Endothelial cell of umbilical vein (primary cell): ENCODE results near the gene AGAP2. TPM values are rescaled to one million over a fixed set of nuclear protein-coding genes. Genes with fewer than 3 reads are reported as not detected.

Source experiments
- BruUV-seq: library from RNA; stranded (reverse); fragments of 400-500 nt; replicated peaks from 2 replicates; lab custom pipeline; 2021; lab: Mats Ljungman, UMichigan
- CTCF ChIA-PET: fragments of 300-600, 350-600 bp; sonication (Branson Sonifier 250); formaldehyde crosslinking; loops from one replicate; lab custom pipeline; 2021; ENCODE audit warnings: antibody characterized with exemption, inconsistent platforms; lab: Charles Lee
- POLR2A ChIA-PET: fragments of 300-600, 350-600 bp; sonication (Branson Sonifier 250); formaldehyde crosslinking; loops from one replicate; lab custom pipeline; 2021; ENCODE audit warnings: antibody characterized with exemption, inconsistent platforms; lab: Charles Lee
- DNase-seq: peaks from one replicate; pipeline ENCODE4 v3.0.0-alpha.2; 2011; ENCODE audit warnings: low read depth, low spot score
- FAIRE-seq: peaks from 2 replicates; lab custom pipeline; 2011; peaks lifted over from hg19 to GRCh38; lab: Jason Lieb, UNC
- H2AFZ ChIP-seq: 2 replicates; pipeline ENCODE4 v1.6.0; 2012; ENCODE audit warnings: low read depth, low read length, control low read depth, inconsistent platforms
- H3K27ac ChIP-seq: 2 replicates; pipeline ENCODE4 v1.5.1; 2011; ENCODE audit warnings: low read depth, mild to moderate bottlenecking, control low read depth, low read length, moderate library complexity; ENCODE audit not compliant: insufficient read depth
- H3K27me3 ChIP-seq, 2 experiments: 2 replicates each; pipeline versions ENCODE4 v1.6.0 to v1.6.1; 2011; ENCODE audit warnings: low read length in 2 of 2, mixed read lengths in 1 of 2; ENCODE audit not compliant: control insufficient read depth in 2 of 2, insufficient read depth in 2 of 2
- H3K36me3 ChIP-seq, 2 experiments: 2 replicates in 1 of 2; 3 replicates in 1 of 2; pipeline ENCODE4 v1.5.1; 2011; ENCODE audit warnings: low read length in 2 of 2, mild to moderate bottlenecking in 1 of 2, moderate library complexity in 1 of 2; ENCODE audit not compliant: control insufficient read depth in 2 of 2, insufficient read depth in 2 of 2; ENCODE audit errors: extremely low read depth in 1 of 2
- H3K4me1 ChIP-seq: 3 replicates; pipeline ENCODE4 v1.5.1; 2011; ENCODE audit warnings: mild to moderate bottlenecking, low read length; ENCODE audit not compliant: control insufficient read depth, insufficient read depth; ENCODE audit errors: extremely low read depth
- H3K4me2 ChIP-seq: 2 replicates; pipeline ENCODE4 v1.6.1; 2011; ENCODE audit warnings: low read length, control low read depth, mixed read lengths; ENCODE audit not compliant: insufficient read depth
- H3K4me3 ChIP-seq, 3 experiments: fragments of 200-600 bp in 1 of 3; sonication (generic), shearing (Covaris generic) in 1 of 3; replicated peaks in 1 of 3; 2 replicates each; pipeline ENCODE4 v1.5.1; 2011 to 2016; ENCODE audit warnings: control low read depth in 3 of 3, low read length in 3 of 3, mild to moderate bottlenecking in 2 of 3, inconsistent platforms in 1 of 3, low read depth in 1 of 3, moderate library complexity in 1 of 3; ENCODE audit not compliant: insufficient read depth in 1 of 3
- H3K79me2 ChIP-seq: 2 replicates; pipeline ENCODE4 v1.6.0; 2012; ENCODE audit warnings: low read length, inconsistent platforms; ENCODE audit not compliant: control insufficient read depth, insufficient read depth
- H3K9ac ChIP-seq: replicated peaks from 2 replicates; pipeline ENCODE3; 2011; ENCODE audit warnings: low read length, control low read depth; ENCODE audit not compliant: insufficient read depth; ENCODE audit errors: extremely low read depth
- H3K9me1 ChIP-seq: replicated peaks from 3 replicates; pipeline ENCODE4 v1.6.0; 2011; ENCODE audit warnings: mild to moderate bottlenecking, low read length; ENCODE audit not compliant: control insufficient read depth, insufficient read depth; ENCODE audit errors: extremely low read depth
- H3K9me3 ChIP-seq: replicated peaks from 2 replicates; pipeline ENCODE4 v1.5.1; 2012; ENCODE audit warnings: low read length, inconsistent platforms; ENCODE audit not compliant: control insufficient read depth, insufficient read depth
- H4K20me1 ChIP-seq: replicated peaks from 2 replicates; pipeline ENCODE3; 2011; ENCODE audit warnings: mild to moderate bottlenecking, low read length; ENCODE audit not compliant: control insufficient read depth, insufficient read depth; ENCODE audit errors: extremely low read depth
- FOS ChIP-seq: IDR thresholded peaks from 2 replicates; pipeline ENCODE4 v1.6.1; 2011; ENCODE audit warnings: mild to moderate bottlenecking, low read length, moderate library complexity, borderline replicate concordance; ENCODE audit not compliant: insufficient read depth
- POLR2A ChIP-seq: IDR thresholded peaks from 2 replicates; pipeline ENCODE4 v1.6.1; 2012; ENCODE audit warnings: low read depth, mild to moderate bottlenecking, control low read depth, low read length
- POLR2AphosphoS5 ChIP-seq: IDR thresholded peaks from 2 replicates; pipeline ENCODE4 v1.6.1; 2012; ENCODE audit warnings: low read depth, mild to moderate bottlenecking, control low read depth, low read length, moderate library complexity; ENCODE audit not compliant: insufficient read depth
- dilution Hi-C: fragments of 300-500 bp; cut with MboI; formaldehyde crosslinking; loops from one replicate; pipeline ENCODE4 v1.15.0; 2019; ENCODE audit warnings: low sequenced_read_pairs; ENCODE audit not compliant: extremely low pct_ligation_motif_present
- intact Hi-C: fragments of 100-400 bp; cut with micrococcal nuclease; formaldehyde crosslinking; loops from one replicate; pipeline ENCODE4 v1.10.0; 2022
- polyA plus RNA-seq, 4 experiments: library from polyadenylated mRNA; depleted of rRNA in 3 of 4; stranded (reverse) in 3 of 4; unstranded in 1 of 4; fragments of >200 nt; gene quantifications; 2 replicates each; pipeline versions ENCODE4 v1.2.1 to v1.2.3, GENCODE V29; 2011 to 2012; ENCODE audit warnings: missing spikeins in 1 of 4
- total RNA-seq: library from RNA; stranded (reverse); gene quantifications from 2 replicates; pipeline ENCODE4 v1.2.3, GENCODE V29; 2021
- TF ChIP-seq, protein P1 (sequence below), 2 donors: IDR thresholded peaks; 1 replicate in 1 of 2; 2 replicates in 1 of 2; pipeline ENCODE4 v1.5.1; 2011; ENCODE audit warnings: low read length in 2 of 2, mild to moderate bottlenecking in 2 of 2, moderate library complexity in 2 of 2, control low read depth in 1 of 2, inconsistent platforms in 1 of 2, low read depth in 1 of 2; ENCODE audit not compliant: insufficient read depth in 1 of 2; ENCODE audit errors: extremely low read depth in 1 of 2

AGAP2 gene
- total and polyA plus RNA-seq, 2 donors (not counting 3 experiments of a cell fraction or from before 2014, with no cell fraction given): 0.04 to 0.24 TPM

DNA sequence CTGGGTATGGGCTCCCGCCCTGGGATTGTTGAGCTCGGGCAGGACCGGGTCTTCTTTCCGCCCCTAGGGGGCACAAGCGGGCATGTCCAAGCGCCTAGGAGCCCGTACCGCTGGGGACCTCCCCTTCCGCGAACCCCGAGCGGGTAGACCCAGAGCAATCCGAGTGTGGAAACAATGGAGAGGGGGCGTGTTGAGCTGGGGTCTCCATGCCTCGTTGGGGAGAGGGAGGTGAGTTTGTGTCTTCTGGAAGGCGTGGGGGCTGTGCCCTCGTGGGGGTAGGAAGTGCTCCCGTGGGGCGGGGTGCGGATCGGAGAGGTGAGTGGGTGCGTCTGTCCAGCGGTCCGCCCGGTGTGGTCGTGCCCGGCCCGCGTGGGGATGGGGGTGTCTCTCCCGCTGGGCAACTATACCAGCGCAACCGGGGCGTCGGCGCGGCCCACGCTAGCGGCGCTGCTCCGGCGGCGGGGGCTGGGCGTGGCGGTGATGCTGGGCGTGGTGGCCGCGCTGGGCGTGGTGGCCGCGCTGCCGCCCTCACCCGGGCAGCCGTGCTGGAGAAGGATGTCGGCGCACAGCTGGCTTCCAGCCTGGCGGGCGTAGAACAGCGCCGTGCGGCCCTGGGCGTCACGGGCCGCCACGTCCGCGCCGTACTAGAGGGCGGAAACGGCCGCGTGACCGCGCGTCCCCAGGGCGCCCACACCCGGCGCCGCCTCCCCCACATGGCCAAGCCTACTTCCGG lies 12.2 kb downstream of the AGAP2 start:
- FAIRE-seq: peak; percentile 87
- CTCF ChIA-PET: interaction anchor here (0.5 to 4.6 kb wide), 20 partner anchors 10 to 143 kb away, joined by 3 to 48 read pairs (median 6); partner anchors contain the start of genes AGAP2, ARHGEF25, CDK4 and CYP27B1
- Histone ChIP-seq H3K36me3 (no peaks in the 10 kb centered on the region), H3K27ac (peak overlapping the region; percentile 23), H4K20me1 (no peaks in the 10 kb centered on the region), H3K9ac (peak overlapping the region; percentile 61), H3K9me1 (no peaks in the 10 kb centered on the region), H3K4me3 (peak overlapping the region; percentile 62 to 64 (median 62)), H3K4me1 (peaks cover 7% of the 10 kb centered on the region), H3K79me2 (no peaks in the 10 kb centered on the region), H3K4me2 (peak overlapping the region; percentile 54), H2AFZ (peak overlapping the region; percentile 96), H3K9me3 (no peaks in the 10 kb centered on the region), H3K27me3 (peaks cover 2 to 8% of the 10 kb centered on the region in 2 experiments)
- TF ChIP-seq, protein P1, sequence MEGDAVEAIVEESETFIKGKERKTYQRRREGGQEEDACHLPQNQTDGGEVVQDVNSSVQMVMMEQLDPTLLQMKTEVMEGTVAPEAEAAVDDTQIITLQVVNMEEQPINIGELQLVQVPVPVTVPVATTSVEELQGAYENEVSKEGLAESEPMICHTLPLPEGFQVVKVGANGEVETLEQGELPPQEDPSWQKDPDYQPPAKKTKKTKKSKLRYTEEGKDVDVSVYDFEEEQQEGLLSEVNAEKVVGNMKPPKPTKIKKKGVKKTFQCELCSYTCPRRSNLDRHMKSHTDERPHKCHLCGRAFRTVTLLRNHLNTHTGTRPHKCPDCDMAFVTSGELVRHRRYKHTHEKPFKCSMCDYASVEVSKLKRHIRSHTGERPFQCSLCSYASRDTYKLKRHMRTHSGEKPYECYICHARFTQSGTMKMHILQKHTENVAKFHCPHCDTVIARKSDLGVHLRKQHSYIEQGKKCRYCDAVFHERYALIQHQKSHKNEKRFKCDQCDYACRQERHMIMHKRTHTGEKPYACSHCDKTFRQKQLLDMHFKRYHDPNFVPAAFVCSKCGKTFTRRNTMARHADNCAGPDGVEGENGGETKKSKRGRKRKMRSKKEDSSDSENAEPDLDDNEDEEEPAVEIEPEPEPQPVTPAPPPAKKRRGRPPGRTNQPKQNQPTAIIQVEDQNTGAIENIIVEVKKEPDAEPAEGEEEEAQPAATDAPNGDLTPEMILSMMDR (IDR thresholded peaks at IDR 0.05; ENCODE audit: extremely low read depth in 1 of 2, insufficient read depth in 1 of 2, low read depth in 1 of 2, low read length in 2 of 2): peak; percentile 88 to 97
- peak; percentile 79 for TF ChIP-seq POLR2A
- peak; percentile 57 for TF ChIP-seq POLR2AphosphoS5
- no peak for TF ChIP-seq FOS
- POLR2A ChIA-PET: interaction anchor here (0.6 kb wide), 1 partner anchor 29 kb away, joined by 3 read pairs; no protein-coding TSS in a partner anchor
- no TSS peak for BruUV-seq
- dilution Hi-C loops (no loop called here), intact Hi-C loops (loop anchor here (1.0 kb wide), 4 partner anchors 26 to 179 kb away; partner anchors contain the start of genes CDK4, EEF1AKMT3, METTL1 and OS9)
- peak; percentile 74 for DNase-seq
